T-helper 1 cell treated with Interleukin-12 subunit alpha and Interleukin-12 subunit beta and Interleukin-4 antibody, amounts not matched to agents 30 ng/mL and 1 ng/mL, for 36 hours (primary cell): ENCODE data around the gene SIK2. TPM values are rescaled to one million over a fixed set of nuclear protein-coding genes. Genes with fewer than 3 reads are reported as not detected.

Experiments used
- intact Hi-C: fragments of 100-400 bp; cut with micrococcal nuclease; formaldehyde crosslinking; loops from one replicate; pipeline ENCODE4 v1.15.1; 2024
- total RNA-seq: library from RNA; stranded (reverse); gene quantifications from 2 replicates; pipeline ENCODE4 v1.2.3, GENCODE V29; 2022

Gene SIK2
- total RNA-seq, 1 donor from 2014 or later = 7.9 TPM

- intact Hi-C loops = no loop called here
Observed at GRCh38 chr11:111581341-111581740, 20.9 kb upstream of the SIK2 start.

GRCh38 chr11:111582163-111582562 lies 20.1 kb upstream of the SIK2 start:
- intact Hi-C loops = no loop called here

GRCh38 chr11:111582881-111583280 lies 19.4 kb upstream of the SIK2 start:
- intact Hi-C loops = no loop called here

- intact Hi-C loops = loop anchor here (5.0 kb wide), 1 partner anchor 133 kb away; no protein-coding TSS in a partner anchor
Observed at GRCh38 chr11:111585371-111585770, 16.9 kb upstream of the SIK2 start.

- intact Hi-C loops = loop anchor here (1.0 to 5.0 kb wide), 7 partner anchors 11 to 255 kb away; partner anchors contain the start of gene PPP2R1B
Observed at GRCh38 chr11:111586388-111586831, 15.8 kb upstream of the SIK2 start.

- intact Hi-C loops = loop anchor here (5.0 kb wide), 1 partner anchor 137 kb away; no protein-coding TSS in a partner anchor
Observed at GRCh38 chr11:111589114-111589513, 13.1 kb upstream of the SIK2 start.

- intact Hi-C loops = loop anchor here (5.0 kb wide), 1 partner anchor 138 kb away; no protein-coding TSS in a partner anchor
Observed at GRCh38 chr11:111589886-111590499, 12.3 kb upstream of the SIK2 start.

- intact Hi-C loops = no loop called here
Observed at GRCh38 chr11:111591187-111591960, 10.9 kb upstream of the SIK2 start.

GRCh38 chr11:111592491-111592890 lies 9.8 kb upstream of the SIK2 start:
- intact Hi-C loops = no loop called here

- intact Hi-C loops = no loop called here
Observed at GRCh38 chr11:111596319-111596718, 5.9 kb upstream of the SIK2 start.

GRCh38 chr11:111598148-111598547 lies 4.1 kb upstream of the SIK2 start:
- intact Hi-C loops = no loop called here

- intact Hi-C loops = no loop called here
Observed at GRCh38 chr11:111598559-111598958, 3.7 kb upstream of the SIK2 start.

- intact Hi-C loops = loop anchor here (5.0 to 10.0 kb wide), 7 partner anchors 74 to 1713 kb away; partner anchors contain the start of genes POU2AF1, PTS, SDHD and TIMM8B
Observed at GRCh38 chr11:111601636-111601978, 642 bp upstream of the SIK2 start.

GRCh38 chr11:111602865-111603610 lies 789 bp downstream of the SIK2 start:
- intact Hi-C loops = loop anchor here (1.0 to 10.0 kb wide), 15 partner anchors 38 to 1712 kb away; partner anchors contain the start of genes ALG9, CFAP68, DLAT and FDXACB1

GRCh38 chr11:111603611-111604130 lies 1.4 kb downstream of the SIK2 start:
- intact Hi-C loops = loop anchor here (1.0 to 10.0 kb wide), 12 partner anchors 17 to 1711 kb away; partner anchors contain the start of genes CFAP68, FDXACB1, NKAPD1 and PIH1D2

GRCh38 chr11:111604392-111605009 lies 2.3 kb downstream of the SIK2 start:
- intact Hi-C loops = loop anchor here (1.0 to 10.0 kb wide), 9 partner anchors 18 to 1710 kb away; partner anchors contain the start of genes POU2AF1, PTS, SDHD and TIMM8B

- intact Hi-C loops = loop anchor here (10.0 kb wide), 3 partner anchors 231 to 1709 kb away; partner anchors contain the start of genes POU2AF1 and TTC12
Observed at GRCh38 chr11:111605681-111606080, 3.4 kb downstream of the SIK2 start.

GRCh38 chr11:111606986-111607385 lies 4.7 kb downstream of the SIK2 start:
- intact Hi-C loops = loop anchor here (10.0 kb wide), 3 partner anchors 232 to 1708 kb away; partner anchors contain the start of genes POU2AF1 and TTC12

GRCh38 chr11:111607751-111608150 lies 5.5 kb downstream of the SIK2 start:
- intact Hi-C loops = loop anchor here (10.0 kb wide), 3 partner anchors 233 to 1707 kb away; partner anchors contain the start of genes POU2AF1 and TTC12

- intact Hi-C loops = no loop called here
Observed at GRCh38 chr11:111612224-111612623, 10.0 kb downstream of the SIK2 start.
